HG03521 (cell line): ENCODE measurements around the gene LGALS14.

Experiments
- ATAC-seq: cut with Tn5 transposase; IDR thresholded peaks from one replicate; pipeline ENCODE4 v1.9.1; 2021; ENCODE audit warnings: mild to moderate bottlenecking, moderate library complexity; ENCODE audit not compliant: unreplicated experiment

The LGALS14 gene

GRCh38 chr19:39740395-39740794 is 36.1 kb downstream of the LGALS14 start:
- ATAC-seq = no peak

- no peak for ATAC-seq
Measured at GRCh38 chr19:39745643-39746042, 41.4 kb downstream of the LGALS14 start.

- ATAC-seq = no peak
Measured at GRCh38 chr19:39746836-39747529, 42.7 kb downstream of the LGALS14 start.

GRCh38 chr19:39749981-39750380 is 45.7 kb downstream of the LGALS14 start:
- ATAC-seq = no peak

GRCh38 chr19:39752390-39752789 is 48.1 kb downstream of the LGALS14 start:
- ATAC-seq = no peak

- no peak for ATAC-seq
Measured at GRCh38 chr19:39752795-39753194, 48.5 kb downstream of the LGALS14 start.

GRCh38 chr19:39754544-39754943 is 50.3 kb downstream of the LGALS14 start:
- no peak for ATAC-seq

GRCh38 chr19:39754971-39755370 is 50.7 kb downstream of the LGALS14 start:
- ATAC-seq = no peak
